ENCODE data around the gene UFD1. TPM values are rescaled to one million over a fixed set of nuclear protein-coding genes. Genes with fewer than 3 reads are reported as not detected.

Gene UFD1
- polyA plus RNA-seq, 1 of the 3 experiments (the other 2 are of a cell fraction), result 111 TPM

DNA sequence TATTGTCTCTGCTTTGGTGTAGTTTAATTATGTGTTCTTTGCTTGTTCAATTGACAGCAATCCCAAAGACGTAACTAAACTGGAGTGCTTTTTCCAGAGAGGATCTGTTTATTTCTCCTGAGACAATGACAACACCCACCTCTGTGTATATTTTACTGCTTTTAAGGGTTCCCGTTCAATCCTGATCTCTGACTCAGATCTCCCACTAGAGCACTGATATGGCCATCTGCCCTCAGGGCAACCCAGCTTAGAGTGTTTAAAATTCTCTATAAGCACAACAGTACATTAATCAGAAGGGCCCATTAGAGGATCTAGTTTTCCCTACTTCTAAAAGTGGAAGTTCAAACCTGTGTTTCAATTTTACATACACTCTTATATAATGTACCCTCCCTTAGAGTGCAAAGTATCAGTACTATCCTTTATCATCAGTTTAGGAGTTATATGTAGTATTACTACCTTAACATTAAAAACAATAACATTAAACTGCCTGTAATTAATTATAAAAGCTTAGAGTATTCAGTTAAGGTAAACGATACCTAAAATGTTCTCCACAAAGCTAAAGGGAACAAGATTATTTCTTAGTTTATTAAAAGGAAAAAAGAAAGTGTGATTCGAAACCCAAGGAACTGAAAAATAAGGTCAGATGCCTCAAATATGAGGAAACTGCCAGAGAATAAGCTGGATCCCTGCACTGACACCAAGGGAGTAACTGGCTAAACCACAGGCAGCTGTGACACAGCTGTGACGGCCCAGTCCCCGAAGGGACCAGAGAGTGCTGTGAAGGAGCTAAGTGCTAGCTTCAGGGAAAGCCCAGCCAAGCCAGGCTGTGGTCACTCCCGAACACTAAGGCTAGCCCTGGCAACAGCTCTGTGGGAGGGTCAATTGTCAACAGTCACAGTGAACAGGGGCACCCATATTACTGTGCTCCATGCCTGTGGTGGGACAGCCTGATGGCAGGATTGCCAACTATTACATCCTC lies 15.2 kb downstream of the UFD1 start:
- Histone ChIP-seq H3F3A (replicated peaks; ENCODE audit: insufficient read depth) (no peaks in the 10 kb centered on the region), H2AFZ (ENCODE audit: low read depth) (no peak overlapping the region), H4K20me1 (ENCODE audit: insufficient read depth) (no peaks in the 10 kb centered on the region), H3K79me2 (ENCODE audit: insufficient read depth) (no peaks in the 10 kb centered on the region), H3K4me3 (ENCODE audit: low read depth in 2 of 2, low read length in 1 of 2) (no peak overlapping the region), H3K36me3 (replicated peaks in 1 of 2; ENCODE audit: control insufficient read depth in 1 of 2, insufficient read depth in 2 of 2, low read length in 1 of 2) (peaks cover 76 to 78% of the 10 kb centered on the region in 2 experiments), H3K27me3 (ENCODE audit: insufficient read depth) (no peaks in the 10 kb centered on the region), H3K4me1 (ENCODE audit: control insufficient read depth in 1 of 2, insufficient read depth in 2 of 2, low read depth in 1 of 2, low read length in 1 of 2) (peaks cover 0 to 3% of the 10 kb centered on the region in 2 experiments; a peak in 1 of 4 replicates), H3K27ac (ENCODE audit: low read depth in 2 of 2, low read length in 1 of 2) (no peak overlapping the region; a peak in 1 of 4 replicates), H3K9me2 (no peaks in the 10 kb centered on the region), H3K9ac (no peak overlapping the region), H3K9me3 (no peaks in the 10 kb centered on the region), H3K4me2 (no peak overlapping the region)
- ChIA-PET CTCF (interaction anchor here (0.6 to 2.8 kb wide), 6 partner anchors 8 to 168 kb away, joined by 3 to 13 read pairs (median 4); no protein-coding TSS in a partner anchor), POLR2A (no interaction called here)
- DNase-seq, result no peak
- TF ChIP-seq GATA2 (CRISPR knock-in tag; IDR thresholded peaks at IDR 0.05) (no peak), EZH2phosphoT487 (IDR thresholded peaks at IDR 0.05; ENCODE audit: borderline replicate concordance, low read depth) (no peak), RAD21 (IDR thresholded peaks at IDR 0.05; ENCODE audit: low read length) (no peak), REST (IDR thresholded peaks at IDR 0.05; ENCODE audit: low read depth, low read length) (no peak), SIN3A (IDR thresholded peaks at IDR 0.05; ENCODE audit: borderline replicate concordance, low read depth, low read length) (no peak), MEF2A (IDR thresholded peaks at IDR 0.05; ENCODE audit: borderline replicate concordance, low read depth) (no peak), FOSL2 (IDR thresholded peaks at IDR 0.05; ENCODE audit: borderline replicate concordance, low read depth) (no peak), FOXM1 (IDR thresholded peaks at IDR 0.05; ENCODE audit: low read depth) (no peak), TAF1 (IDR thresholded peaks at IDR 0.05; ENCODE audit: borderline replicate concordance, low read depth, low read length) (no peak), TEAD4 (IDR thresholded peaks at IDR 0.05; ENCODE audit: borderline replicate concordance, insufficient read depth) (no peak), NRF1 (IDR thresholded peaks at IDR 0.05; ENCODE audit: low read depth, low read length) (no peak), SMC3 (IDR thresholded peaks at IDR 0.05; ENCODE audit: low read depth, low read length) (no peak), USF2 (IDR thresholded peaks at IDR 0.05; ENCODE audit: borderline replicate concordance, low read depth, low read length) (no peak), IRF3 (IDR thresholded peaks at IDR 0.05; ENCODE audit: low read depth, low read length) (no peak)
- TF ChIP-seq, protein P1, sequence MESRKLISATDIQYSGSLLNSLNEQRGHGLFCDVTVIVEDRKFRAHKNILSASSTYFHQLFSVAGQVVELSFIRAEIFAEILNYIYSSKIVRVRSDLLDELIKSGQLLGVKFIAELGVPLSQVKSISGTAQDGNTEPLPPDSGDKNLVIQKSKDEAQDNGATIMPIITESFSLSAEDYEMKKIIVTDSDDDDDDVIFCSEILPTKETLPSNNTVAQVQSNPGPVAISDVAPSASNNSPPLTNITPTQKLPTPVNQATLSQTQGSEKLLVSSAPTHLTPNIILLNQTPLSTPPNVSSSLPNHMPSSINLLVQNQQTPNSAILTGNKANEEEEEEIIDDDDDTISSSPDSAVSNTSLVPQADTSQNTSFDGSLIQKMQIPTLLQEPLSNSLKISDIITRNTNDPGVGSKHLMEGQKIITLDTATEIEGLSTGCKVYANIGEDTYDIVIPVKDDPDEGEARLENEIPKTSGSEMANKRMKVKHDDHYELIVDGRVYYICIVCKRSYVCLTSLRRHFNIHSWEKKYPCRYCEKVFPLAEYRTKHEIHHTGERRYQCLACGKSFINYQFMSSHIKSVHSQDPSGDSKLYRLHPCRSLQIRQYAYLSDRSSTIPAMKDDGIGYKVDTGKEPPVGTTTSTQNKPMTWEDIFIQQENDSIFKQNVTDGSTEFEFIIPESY (IDR thresholded peaks at IDR 0.05; ENCODE audit: borderline replicate concordance, low read depth), result no peak
- TF ChIP-seq, protein P2, sequence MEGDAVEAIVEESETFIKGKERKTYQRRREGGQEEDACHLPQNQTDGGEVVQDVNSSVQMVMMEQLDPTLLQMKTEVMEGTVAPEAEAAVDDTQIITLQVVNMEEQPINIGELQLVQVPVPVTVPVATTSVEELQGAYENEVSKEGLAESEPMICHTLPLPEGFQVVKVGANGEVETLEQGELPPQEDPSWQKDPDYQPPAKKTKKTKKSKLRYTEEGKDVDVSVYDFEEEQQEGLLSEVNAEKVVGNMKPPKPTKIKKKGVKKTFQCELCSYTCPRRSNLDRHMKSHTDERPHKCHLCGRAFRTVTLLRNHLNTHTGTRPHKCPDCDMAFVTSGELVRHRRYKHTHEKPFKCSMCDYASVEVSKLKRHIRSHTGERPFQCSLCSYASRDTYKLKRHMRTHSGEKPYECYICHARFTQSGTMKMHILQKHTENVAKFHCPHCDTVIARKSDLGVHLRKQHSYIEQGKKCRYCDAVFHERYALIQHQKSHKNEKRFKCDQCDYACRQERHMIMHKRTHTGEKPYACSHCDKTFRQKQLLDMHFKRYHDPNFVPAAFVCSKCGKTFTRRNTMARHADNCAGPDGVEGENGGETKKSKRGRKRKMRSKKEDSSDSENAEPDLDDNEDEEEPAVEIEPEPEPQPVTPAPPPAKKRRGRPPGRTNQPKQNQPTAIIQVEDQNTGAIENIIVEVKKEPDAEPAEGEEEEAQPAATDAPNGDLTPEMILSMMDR (IDR thresholded peaks at IDR 0.05), result no peak
- TF ChIP-seq, protein P3, sequence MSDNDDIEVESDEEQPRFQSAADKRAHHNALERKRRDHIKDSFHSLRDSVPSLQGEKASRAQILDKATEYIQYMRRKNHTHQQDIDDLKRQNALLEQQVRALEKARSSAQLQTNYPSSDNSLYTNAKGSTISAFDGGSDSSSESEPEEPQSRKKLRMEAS (IDR thresholded peaks at IDR 0.05; ENCODE audit: low read depth), result no peak
- 74% methylated on average over 6 of the region's 7 CpGs for WGBS (ENCODE audit: low lambda C conversion rate)

All from SK-N-SH (cell line).